ENCODE results near the gene ERCC6L2. TPM values are rescaled to one million over a fixed set of nuclear protein-coding genes. Genes with fewer than 3 reads are reported as not detected.

The ERCC6L2 gene
- total and polyA plus RNA-seq, 2 experiments from 2014 or later: 33.5 to 80.6 TPM

- Histone ChIP-seq H3K4me1 (ENCODE audit: insufficient read depth) (peaks cover 5% of the 10 kb centered on the region; the same call in 1 of the 2 replicates), H3K4me2 (no peak overlapping the region), H4K20me1 (replicated peaks; ENCODE audit: insufficient read depth) (no peaks in the 10 kb centered on the region), H3K27me3 (ENCODE audit: insufficient read depth) (no peaks in the 10 kb centered on the region), H3K36me3 (ENCODE audit: insufficient read depth) (0 out of 2 replicates have a peak, but pooled peaks cover 5% of the 10 kb centered on the region), H3F3A (replicated peaks; ENCODE audit: low read depth) (no peaks in the 10 kb centered on the region), H3K27ac (ENCODE audit: low read depth) (0 out of 2 replicates have a peak overlapping the region, but pooled peaks have one; percentile 7), H3K4me3 (no peak overlapping the region), H3K79me2 (replicated peaks; ENCODE audit: insufficient read depth) (no peaks in the 10 kb centered on the region), H3K9me2 (ENCODE audit: insufficient read depth) (no peaks in the 10 kb centered on the region), H2AFZ (no peak overlapping the region)
- Mint-ChIP-seq H3K4me1 (peaks cover 8% of the 10 kb centered on the region), H3K27me3 (ENCODE audit: insufficient read depth, low read depth, poor library complexity) (no peaks in the 10 kb centered on the region), H3K4me3 (no peak overlapping the region), H3K9me3 (no peaks in the 10 kb centered on the region), H3K27ac (peak overlapping the region; percentile 77), H3K36me3 (ENCODE audit: low read depth) (peaks cover 7% of the 10 kb centered on the region)
- TF ChIP-seq, protein P1, sequence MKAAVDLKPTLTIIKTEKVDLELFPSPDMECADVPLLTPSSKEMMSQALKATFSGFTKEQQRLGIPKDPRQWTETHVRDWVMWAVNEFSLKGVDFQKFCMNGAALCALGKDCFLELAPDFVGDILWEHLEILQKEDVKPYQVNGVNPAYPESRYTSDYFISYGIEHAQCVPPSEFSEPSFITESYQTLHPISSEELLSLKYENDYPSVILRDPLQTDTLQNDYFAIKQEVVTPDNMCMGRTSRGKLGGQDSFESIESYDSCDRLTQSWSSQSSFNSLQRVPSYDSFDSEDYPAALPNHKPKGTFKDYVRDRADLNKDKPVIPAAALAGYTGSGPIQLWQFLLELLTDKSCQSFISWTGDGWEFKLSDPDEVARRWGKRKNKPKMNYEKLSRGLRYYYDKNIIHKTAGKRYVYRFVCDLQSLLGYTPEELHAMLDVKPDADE (IDR thresholded peaks at IDR 0.05): no peak
- TF ChIP-seq, protein P2, sequence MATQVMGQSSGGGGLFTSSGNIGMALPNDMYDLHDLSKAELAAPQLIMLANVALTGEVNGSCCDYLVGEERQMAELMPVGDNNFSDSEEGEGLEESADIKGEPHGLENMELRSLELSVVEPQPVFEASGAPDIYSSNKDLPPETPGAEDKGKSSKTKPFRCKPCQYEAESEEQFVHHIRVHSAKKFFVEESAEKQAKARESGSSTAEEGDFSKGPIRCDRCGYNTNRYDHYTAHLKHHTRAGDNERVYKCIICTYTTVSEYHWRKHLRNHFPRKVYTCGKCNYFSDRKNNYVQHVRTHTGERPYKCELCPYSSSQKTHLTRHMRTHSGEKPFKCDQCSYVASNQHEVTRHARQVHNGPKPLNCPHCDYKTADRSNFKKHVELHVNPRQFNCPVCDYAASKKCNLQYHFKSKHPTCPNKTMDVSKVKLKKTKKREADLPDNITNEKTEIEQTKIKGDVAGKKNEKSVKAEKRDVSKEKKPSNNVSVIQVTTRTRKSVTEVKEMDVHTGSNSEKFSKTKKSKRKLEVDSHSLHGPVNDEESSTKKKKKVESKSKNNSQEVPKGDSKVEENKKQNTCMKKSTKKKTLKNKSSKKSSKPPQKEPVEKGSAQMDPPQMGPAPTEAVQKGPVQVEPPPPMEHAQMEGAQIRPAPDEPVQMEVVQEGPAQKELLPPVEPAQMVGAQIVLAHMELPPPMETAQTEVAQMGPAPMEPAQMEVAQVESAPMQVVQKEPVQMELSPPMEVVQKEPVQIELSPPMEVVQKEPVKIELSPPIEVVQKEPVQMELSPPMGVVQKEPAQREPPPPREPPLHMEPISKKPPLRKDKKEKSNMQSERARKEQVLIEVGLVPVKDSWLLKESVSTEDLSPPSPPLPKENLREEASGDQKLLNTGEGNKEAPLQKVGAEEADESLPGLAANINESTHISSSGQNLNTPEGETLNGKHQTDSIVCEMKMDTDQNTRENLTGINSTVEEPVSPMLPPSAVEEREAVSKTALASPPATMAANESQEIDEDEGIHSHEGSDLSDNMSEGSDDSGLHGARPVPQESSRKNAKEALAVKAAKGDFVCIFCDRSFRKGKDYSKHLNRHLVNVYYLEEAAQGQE (IDR thresholded peaks at IDR 0.05; ENCODE audit: unreplicated experiment): no peak
- TF ChIP-seq POLR2AphosphoS5 (IDR thresholded peaks at IDR 0.05; ENCODE audit: low read depth): no peak
- TF ChIP-seq NANOG (IDR thresholded peaks at IDR 0.05; ENCODE audit: borderline replicate concordance): no peak
- no peak for TF ChIP-seq CREB1 (CRISPR knock-in tag; IDR thresholded peaks at IDR 0.05; ENCODE audit: low read depth)
- TF ChIP-seq ZNF462 (CRISPR knock-in tag; IDR thresholded peaks at IDR 0.05): no peak
- no peak for TF ChIP-seq STAT1 (IDR thresholded peaks at IDR 0.05; ENCODE audit: unreplicated experiment)
- TF ChIP-seq EZH2 (IDR thresholded peaks at IDR 0.05; ENCODE audit: low read depth, unreplicated experiment): no peak
- no peak for TF ChIP-seq JUNB (IDR thresholded peaks at IDR 0.05; ENCODE audit: unreplicated experiment)
- TF ChIP-seq EZH2phosphoT487 (IDR thresholded peaks at IDR 0.05; ENCODE audit: unreplicated experiment): no peak
- ATAC-seq (no peak), DNase-seq (ENCODE audit: low spot score) (no peak)
Measured at GRCh38 chr9:95980262-95981125, 105.0 kb downstream of the ERCC6L2 start.
